ENCODE data around the gene CD99L2.

Gene CD99L2

GRCh38 chrX:150898343-150899190 is at the start of gene CD99L2:
CD99L2 (minus strand) TSS chrX:150898668; CDS start chrX:150898588, 80 bp downstream.
- DNase-seq, result peak; percentile 77 to 87 (median 86)

GRCh38 chrX:150944233-150944632 is 45.8 kb upstream of the CD99L2 start:
- DNase-seq, result no peak

DNA sequence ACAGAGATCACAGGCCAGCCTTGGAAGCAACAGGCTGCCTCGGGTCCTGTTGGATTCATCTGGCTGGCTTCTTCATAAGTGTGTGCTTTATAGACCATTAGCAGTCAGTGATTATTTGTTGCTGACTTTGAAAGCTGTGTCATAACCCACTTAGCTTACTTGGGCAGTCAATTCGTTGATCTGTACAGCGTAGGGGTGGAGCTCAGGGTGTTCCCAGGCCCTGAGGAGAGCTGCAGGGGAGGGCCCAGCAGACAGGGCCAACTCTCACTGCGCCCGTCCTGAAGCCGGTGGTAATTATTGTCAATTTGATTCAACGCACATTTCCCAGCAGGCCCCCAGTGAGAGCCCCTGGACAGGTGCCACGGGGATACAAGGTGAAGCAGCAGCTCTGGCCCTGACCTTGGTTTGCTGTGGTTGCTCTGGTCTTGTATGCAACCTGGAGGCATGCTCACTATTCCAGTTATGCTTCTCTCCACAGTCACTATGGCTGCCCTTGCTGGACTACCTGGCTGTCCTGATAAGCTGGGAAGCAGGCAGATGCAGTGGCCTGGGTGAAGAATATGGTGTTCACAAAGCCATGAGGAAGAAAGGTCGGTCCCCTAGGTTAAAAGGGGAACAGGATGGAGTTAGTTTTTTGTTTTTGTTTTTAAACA is 44.6 kb upstream of the CD99L2 start:
- DNase-seq, result no peak

DNA sequence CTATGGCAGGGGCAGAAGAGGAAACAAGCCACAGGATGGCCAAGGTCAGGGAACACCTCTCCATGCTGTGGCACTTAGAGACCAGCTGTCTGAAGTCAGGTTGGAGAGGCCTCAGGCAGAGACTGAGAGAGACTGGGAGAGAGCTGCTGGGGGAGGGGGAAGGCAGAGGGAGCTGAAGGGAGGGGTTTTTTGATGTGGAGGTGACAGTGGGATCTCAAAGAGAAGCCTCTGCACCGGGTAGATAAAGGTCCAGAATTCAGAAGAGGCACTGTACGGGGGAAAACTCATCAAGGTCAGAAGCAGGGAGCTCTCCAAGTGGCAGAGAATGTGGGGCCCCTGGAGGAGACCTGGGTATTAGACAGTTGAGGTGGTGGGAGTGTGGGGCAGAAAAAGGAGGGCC is 43.1 kb upstream of the CD99L2 start:
- no peak for DNase-seq

DNA sequence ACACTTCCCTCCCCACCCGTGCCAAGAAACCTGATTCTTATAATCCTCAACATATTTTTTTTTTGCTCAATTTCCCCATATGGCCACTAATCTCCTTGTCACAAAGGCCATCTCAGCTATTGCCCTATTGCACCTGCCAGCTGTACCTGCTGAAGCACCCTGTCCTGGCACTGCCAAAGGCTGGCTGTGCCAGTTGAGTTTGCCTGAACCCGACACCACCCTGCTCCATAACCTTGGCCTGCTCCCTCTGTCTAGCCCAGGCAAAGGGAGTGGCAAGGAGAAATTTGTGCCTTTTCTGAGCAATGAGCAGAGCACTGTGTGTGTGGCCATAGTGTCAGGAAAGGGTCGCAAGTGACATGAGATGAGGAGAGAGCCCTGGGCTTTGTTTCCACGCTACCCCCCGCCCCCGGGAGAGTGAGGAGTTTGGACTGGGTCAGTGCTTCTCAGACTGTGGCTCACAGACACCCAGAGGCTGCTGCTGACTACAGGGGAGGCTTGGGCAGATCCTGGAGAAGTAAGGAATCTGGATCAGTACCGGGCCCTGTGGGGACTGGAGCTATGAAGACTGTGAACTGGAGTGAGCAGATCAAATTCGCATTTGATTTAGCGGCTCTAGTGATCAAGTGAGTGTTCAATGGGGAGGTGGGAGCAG is 42.5 kb upstream of the CD99L2 start:
- no peak for DNase-seq

DNA sequence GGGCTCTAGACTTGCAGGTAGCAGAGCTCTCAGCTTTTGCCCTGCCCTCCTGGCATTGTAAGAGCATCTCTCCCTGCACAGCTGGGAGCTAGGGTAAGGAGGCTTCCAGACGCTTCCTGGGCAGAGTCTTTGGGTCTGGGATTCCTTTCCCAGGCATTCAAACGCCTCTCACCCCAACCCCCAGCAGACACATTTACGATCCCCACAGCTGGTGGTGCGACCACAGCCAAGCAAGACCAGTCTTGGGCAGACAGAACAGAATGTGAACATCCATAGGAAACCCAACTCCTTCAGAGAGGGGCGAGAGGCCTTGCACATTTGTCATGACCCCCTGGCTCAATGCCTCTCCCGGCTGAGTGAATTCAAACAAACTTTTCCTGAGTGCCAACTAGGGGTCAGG is 38.1 kb upstream of the CD99L2 start:
- no peak for DNase-seq

GRCh38 chrX:150935467-150935866 is 37.0 kb upstream of the CD99L2 start:
- no peak for DNase-seq

DNA sequence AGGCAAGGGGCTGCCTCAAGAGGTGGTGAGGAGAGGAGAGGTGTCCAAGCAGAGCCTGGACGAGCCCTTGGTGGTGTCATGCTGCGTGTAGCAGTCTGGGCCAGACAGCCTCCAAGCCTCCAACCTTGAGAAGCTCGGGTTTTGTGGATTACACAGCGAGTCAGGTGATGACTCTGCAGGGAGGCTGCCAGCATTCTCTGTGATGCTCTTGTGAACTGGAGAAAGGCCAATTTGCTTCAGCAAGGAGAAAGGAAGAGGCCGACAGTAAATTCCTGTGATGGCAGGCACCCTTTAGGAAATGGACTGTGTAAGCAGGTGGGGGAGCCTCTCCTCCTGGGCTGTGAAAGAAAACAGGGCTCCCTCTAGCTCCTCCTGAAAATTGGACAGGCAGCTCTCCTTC is 36.0 kb upstream of the CD99L2 start:
- no peak for DNase-seq

DNA sequence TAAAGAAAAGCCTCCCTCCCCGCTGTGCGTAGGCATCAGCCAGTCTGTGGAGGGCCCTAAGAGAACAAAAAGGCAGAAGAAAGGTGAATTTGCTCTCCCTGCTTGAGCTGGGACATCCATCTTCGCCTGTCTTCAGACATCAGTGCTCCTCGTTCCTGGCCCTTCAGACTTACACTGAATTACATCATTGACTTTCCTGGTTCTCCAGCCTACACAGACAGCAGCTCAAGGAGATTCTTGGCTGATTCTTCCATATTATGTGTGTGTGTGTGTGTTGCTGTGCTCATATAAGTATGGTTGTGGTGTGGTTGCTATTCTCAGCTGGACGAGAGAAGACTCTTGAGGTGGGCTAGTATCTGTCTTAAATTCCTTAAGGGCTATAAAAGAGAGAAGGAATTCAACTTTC is 35.5 kb upstream of the CD99L2 start:
- no peak for DNase-seq

- DNase-seq, result no peak
Observed at GRCh38 chrX:150929058-150929457, 30.6 kb upstream of the CD99L2 start.

DNA sequence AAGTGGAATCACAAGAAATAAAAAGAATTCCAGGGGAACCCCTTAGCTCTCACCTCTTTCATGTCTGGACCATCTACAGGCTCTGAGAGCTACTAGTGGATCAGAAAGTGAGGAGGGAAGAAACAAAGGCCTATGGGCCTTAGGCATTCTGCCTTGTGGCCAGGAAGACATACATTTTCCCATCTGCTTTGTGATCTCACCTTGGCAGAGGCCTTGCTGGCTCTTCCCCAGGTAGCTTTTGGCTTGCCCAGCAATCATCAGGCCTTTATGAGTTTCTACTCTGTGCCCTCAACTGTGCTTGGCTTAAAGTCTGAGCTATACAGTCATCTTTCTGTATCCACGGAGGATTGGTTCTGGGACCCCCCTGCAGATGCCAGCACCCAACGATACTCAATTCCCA is 28.3 kb upstream of the CD99L2 start:
- no peak for DNase-seq

DNA sequence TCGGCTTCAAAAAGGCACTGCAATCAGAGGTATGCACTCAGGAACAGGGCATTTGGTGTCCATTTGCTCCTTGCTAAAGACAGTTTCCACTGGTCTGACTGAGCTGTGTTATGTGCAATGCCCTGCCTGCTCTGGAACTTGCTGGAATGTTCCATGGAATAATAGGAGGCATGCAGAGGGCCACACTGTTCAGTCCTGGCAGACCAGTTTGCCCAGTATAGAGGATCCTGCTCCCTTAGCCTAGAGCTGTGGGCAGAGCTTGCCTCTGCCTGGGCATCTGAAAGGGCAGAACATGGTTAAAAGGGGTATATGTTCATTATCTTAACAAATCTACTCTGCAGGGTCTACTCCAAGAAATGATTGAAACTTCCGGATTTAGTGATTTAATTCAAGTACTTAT is 27.8 kb upstream of the CD99L2 start:
- no peak for DNase-seq

GRCh38 chrX:150919401-150919800 is 20.9 kb upstream of the CD99L2 start:
- DNase-seq, result no peak

- DNase-seq, result no peak
Observed at GRCh38 chrX:150913511-150913910, 15.0 kb upstream of the CD99L2 start.

GRCh38 chrX:150907474-150907873 is 9.0 kb upstream of the CD99L2 start:
- no peak for DNase-seq

DNA sequence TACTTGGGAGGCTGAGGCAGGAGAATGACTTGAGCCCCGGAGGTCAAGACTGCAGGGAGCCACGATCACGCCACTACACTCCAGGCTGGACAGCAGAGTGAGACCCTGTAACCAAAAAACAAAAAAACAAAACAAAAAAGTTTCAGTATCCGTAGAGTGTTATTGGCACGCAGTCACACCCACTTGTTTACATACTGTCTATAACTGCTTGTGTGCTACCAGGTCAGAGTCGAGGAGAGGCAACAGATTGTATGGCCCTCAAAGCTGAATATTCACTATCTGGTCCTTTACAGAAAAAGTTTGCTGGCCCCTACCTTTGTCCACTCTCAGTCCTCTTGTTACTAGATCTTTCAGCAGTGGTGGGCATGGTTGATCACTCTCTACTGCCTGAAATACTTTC is 8.2 kb upstream of the CD99L2 start:
- no peak for DNase-seq

GRCh38 chrX:150905293-150905692 is 6.8 kb upstream of the CD99L2 start:
- DNase-seq, result no peak

- no peak for DNase-seq
Observed at GRCh38 chrX:150903110-150903508, 4.6 kb upstream of the CD99L2 start.

DNA sequence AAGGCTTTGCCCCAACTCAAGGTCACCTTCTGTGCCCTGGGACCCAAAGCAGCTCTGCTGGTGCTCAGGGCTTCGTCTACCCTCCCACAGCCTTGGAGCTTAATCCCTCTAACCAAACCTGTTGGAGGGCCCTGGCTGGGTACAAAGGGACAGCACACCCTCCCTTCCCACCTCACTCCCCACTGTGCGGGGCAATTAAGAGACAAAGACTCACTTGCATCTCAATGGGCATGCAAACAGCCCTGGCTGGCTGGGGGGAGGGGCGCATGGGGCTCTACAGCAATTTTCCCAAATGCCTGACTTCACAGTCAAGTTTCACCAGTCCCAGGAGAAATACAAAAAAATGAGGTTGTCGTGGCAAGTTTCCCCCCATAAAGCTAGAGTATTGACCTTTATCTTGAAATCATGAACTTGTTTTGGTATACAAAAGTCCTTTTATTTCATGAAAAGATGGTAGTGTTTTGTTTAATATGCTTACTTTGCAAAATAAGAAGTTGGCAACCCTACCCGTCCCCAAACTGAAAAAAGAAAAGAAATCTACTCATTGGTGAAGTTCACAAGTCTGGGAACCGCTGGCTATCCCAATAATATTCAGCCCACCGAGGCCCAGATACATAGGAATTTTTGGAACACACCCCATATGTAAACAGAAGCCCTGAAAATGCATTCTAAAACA is 4.1 kb upstream of the CD99L2 start:
- DNase-seq, result no peak

- peak in 2 of 4 experiments; percentile 6 to 11 for DNase-seq
Observed at GRCh38 chrX:150899191-150899757, 806 bp upstream of the CD99L2 start.

GRCh38 chrX:150897421-150898320 is 797 bp downstream of the CD99L2 start:
- peak in 3 of 4 experiments; percentile 4 to 22 (median 6) for DNase-seq

- DNase-seq, result no peak
Observed at GRCh38 chrX:150896632-150897031, 1.8 kb downstream of the CD99L2 start.
